Right forelimb (tissue), 1 donor: ENCODE data around the gene KIAA0753.
A peak's percentile ranks its signal among the peaks of the same experiment; 100 is the strongest.
"Not testable (repeated sequence)": the region's sequence is repeated elsewhere in the genome, so short reads cannot be mapped to it uniquely, and the experiment has no call there.

Experiments used
- DNase-seq: peaks from one replicate; pipeline ENCODE4 v3.0.0-alpha.2; 2018

Gene KIAA0753

GRCh38 chr17:6596081-6596480 is 44.4 kb downstream of the KIAA0753 start:
- no peak for DNase-seq

GRCh38 chr17:6593371-6593770 is 47.1 kb downstream of the KIAA0753 start:
- DNase-seq = not testable (repeated sequence)

GRCh38 chr17:6592173-6592572 is 48.3 kb downstream of the KIAA0753 start:
- DNase-seq = no peak

GRCh38 chr17:6591599-6592158 is 48.8 kb downstream of the KIAA0753 start:
- DNase-seq = no peak

- no peak for DNase-seq
These were observed 51.1 kb downstream of the KIAA0753 start for GRCh38 chr17:6589266-6589946.

GRCh38 chr17:6588165-6588564 is 52.3 kb downstream of the KIAA0753 start:
- DNase-seq = no peak

- DNase-seq = no peak
These were observed 53.2 kb downstream of the KIAA0753 start for GRCh38 chr17:6587310-6587709.

- DNase-seq = no peak
These were observed 57.1 kb downstream of the KIAA0753 start for GRCh38 chr17:6583411-6583810.

- DNase-seq = no peak
These were observed 59.9 kb downstream of the KIAA0753 start for GRCh38 chr17:6580625-6581024.

- DNase-seq = no peak
These were observed 62.0 kb downstream of the KIAA0753 start for GRCh38 chr17:6578491-6578890.

- DNase-seq = no peak
These were observed 62.7 kb downstream of the KIAA0753 start for GRCh38 chr17:6577686-6578263.

- no peak for DNase-seq
These were observed 64.3 kb downstream of the KIAA0753 start for GRCh38 chr17:6576038-6576785.

GRCh38 chr17:6575596-6575988 is 64.9 kb downstream of the KIAA0753 start:
- DNase-seq = no peak

GRCh38 chr17:6574687-6575595 is 65.6 kb downstream of the KIAA0753 start:
- DNase-seq = peak; percentile 48

GRCh38 chr17:6573982-6574686 is 66.4 kb downstream of the KIAA0753 start:
- DNase-seq = no peak

- DNase-seq = not testable (repeated sequence)
These were observed 67.0 kb downstream of the KIAA0753 start for GRCh38 chr17:6573495-6573894.

- no peak for DNase-seq
These were observed 67.5 kb downstream of the KIAA0753 start for GRCh38 chr17:6572972-6573370.

GRCh38 chr17:6571452-6571781 is 69.1 kb downstream of the KIAA0753 start:
- no peak for DNase-seq

- DNase-seq = no peak
These were observed 69.6 kb downstream of the KIAA0753 start for GRCh38 chr17:6570731-6571451.

- DNase-seq = no peak
These were observed 70.9 kb downstream of the KIAA0753 start for GRCh38 chr17:6569370-6570285.
